ENCODE results near the gene FBXL17.

The FBXL17 gene

DNA sequence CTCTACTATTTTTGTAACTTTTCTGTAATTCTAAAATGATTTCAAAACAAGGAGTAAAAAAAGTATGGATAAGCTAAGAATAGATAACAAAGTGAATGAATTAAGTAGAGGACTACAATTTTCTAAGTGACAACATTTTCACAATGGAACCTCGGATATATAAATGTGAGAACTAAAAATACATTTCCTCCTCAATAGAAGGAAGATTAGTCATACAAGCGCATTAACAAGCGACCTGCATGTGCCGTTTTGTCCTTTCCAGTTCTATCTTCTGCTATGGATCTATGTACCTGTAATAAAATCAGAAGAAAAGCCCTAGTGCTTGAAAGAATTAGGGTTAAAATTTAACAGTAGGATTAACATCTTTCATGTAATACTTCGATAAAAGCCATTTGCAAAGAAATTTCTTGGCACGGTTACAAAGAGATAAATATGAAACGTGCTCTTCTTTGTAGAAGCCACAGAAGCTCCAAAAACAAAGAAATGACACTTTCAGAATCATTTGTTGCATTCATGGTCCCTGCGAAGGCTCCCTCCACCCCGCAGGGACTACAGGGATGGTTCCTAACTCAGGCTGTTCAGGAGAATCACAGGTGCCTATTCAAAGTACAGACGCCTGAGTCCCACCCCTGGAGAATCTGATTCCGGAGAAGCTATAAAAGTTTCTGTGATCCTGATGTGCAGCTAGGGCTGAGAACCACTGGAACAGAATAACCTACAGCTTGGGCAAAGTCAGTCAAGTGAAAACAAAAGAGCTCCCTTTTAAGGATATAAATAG is 494.5 kb downstream of the FBXL17 start:
- DNase-seq, result no peak

DNA sequence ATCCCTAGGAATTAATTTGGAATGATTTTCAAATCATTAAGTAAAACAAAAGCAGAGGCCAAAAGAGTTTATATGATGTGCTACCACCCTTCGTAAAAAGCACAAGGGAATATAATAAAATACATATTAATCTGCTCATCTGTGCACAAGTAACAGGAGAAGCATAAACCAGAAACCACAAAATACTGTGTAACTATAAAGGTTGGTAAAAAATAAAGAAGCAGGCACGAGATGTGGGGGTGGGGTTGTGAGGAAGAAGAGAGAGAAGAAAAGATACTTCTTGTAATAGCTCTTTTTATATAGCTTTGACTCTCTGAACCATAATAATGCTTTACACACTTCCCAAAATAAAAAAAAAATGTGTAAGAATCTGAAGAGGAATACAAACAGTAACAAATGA is 496.3 kb downstream of the FBXL17 start:
- no peak for DNase-seq

DNA sequence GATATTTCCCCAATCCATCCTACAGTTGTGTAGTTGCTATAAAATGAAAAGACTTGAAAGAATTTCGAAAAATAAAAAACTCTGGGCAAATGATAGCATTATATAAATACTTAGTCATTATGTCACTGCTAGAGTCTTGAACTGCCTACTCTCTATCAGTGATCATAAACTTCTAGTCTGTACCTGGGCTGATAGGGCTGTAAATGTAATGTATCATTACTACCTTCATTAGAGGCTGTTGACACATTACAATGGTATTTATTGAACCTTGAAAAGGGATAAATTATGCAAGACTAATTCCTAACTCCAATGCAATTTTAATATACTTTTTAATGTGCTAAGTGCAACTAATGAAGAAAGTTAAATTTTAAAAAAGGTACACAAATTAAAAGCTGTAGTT is 497.0 kb downstream of the FBXL17 start:
- no peak for DNase-seq

DNA sequence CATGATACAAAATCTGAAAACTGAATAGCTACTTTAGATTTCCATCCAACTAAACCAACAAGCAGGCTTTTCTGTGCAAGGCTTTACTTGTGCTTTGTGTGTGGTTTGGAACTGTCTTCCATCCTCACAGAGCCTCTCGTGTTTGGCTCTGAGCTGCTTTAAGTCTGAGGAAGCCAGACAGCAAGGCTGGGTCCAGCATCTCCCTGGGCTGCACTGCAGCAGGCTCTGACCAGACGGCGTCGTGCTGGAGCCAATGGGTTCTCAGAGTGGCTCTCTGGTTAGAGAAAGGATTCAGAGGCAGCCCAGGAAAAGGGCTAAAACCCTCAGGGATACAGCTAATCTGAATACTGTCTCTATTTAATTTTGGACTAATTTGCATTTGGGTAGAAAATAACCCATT is 503.2 kb downstream of the FBXL17 start:
- no peak for DNase-seq

DNA sequence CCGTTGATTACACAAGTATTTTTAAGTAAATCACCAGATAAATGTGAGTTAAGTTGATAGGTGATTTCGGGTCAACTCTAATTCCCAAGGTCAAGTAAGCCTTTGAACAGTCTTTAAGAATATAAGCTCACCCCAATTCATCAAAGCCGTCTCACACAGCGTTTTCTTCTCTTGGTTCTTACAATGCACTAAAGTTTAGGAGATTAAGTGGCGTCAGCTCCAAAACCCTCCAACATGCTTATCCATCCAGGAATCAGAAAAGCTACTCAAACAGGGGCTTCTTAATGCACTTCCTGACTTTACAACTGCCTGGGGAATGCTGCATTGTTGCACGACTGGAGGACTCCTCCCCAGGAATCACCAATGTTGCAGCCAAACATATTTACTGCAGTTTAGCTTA is 505.0 kb downstream of the FBXL17 start:
- DNase-seq, result no peak

DNA sequence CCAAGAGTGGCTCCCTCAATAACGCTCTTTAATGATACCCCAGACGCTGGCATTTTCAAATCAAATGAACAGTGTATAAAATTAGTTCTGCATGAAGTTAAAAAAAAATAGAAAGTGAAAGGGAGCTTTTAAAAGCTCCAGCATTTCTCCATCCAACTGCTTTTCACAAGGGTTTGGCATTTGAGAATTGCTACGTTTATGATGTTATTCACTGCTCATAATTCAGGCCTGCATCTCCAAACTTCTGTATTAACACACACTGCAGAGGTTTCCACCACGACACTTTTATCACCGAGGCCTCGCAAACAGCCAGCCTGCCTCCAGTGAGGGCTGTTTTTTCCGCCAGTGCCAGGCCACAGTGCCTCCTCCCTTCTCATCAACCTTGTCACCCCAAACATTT is 505.6 kb downstream of the FBXL17 start:
- DNase-seq, result no peak

DNA sequence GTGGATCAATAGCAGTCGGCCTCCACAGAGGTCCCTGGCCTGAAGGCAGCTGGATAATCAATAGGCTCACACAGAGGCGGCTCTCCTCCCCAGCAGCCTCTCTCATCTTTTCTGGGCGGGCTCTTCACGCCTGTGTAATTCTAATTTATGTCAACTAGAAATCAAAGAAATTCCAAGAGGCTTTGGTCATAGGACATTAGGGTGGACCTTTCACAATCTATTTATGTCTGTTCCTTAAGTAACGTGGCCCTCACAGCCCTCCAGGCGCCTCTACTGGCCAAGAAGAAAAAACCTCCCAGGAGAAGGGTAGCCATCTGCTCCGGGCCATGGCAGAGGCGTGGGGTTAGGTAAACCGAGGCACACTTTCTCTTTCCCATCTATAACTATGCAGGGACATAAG is 506.1 kb downstream of the FBXL17 start:
- DNase-seq, result no peak

DNA sequence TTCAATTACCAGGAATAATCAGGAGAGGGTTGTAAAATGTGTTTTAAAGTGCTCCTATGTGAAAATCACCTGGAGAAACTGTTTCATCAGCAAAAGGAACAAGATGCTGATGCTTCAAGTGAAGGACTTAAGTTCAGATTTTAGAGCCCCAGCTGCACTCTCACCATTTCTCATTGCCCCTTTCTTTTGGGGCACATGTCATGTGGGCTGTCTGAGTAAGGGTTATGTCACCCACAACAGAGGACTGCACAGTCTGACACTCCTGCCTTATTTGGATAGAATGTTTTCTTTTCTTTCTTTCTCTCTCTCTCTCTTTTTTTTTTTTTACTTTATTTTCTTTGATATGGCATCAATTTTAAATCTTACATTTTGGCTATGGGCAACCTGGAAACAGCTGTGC is 507.1 kb downstream of the FBXL17 start:
- DNase-seq, result no peak

DNA sequence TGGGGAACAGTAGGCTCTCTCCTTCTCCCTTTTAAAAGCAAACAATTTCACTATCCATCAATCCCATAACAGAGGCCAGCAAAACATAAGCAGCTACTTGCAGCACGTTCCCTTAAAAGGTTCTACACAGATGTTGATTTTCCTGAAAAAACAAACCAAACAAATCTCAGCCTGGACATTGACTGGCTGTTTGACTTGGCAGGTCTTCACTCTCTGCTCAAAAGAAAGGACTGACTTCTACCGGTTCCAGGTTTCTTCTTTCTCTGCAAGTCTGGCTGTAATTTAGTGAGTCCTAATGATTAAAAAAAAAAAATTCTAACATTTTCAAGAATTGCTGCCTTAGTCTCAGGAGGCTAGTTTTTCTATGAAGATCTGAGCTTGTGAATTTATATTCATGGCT is 508.0 kb downstream of the FBXL17 start:
- no peak for DNase-seq

DNA sequence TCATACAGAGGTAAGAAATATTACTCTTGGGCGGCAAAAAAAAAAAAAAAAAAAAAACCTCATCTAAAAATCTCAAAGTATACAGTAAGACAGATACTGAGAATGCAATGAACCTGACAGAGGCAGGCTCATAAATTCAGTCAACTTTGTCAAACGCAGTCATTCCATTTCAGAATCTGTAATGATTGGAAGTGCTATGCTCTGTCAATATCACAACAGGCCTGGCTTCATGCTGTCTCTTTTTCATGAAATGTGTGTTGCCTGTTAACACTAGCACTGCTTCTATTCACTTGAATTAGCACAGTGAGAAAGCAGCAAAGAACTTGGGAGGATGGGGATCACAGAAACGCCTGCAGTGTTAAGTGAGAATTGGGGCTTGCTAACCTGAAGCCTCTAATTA is 510.9 kb downstream of the FBXL17 start:
- no peak for DNase-seq

DNA sequence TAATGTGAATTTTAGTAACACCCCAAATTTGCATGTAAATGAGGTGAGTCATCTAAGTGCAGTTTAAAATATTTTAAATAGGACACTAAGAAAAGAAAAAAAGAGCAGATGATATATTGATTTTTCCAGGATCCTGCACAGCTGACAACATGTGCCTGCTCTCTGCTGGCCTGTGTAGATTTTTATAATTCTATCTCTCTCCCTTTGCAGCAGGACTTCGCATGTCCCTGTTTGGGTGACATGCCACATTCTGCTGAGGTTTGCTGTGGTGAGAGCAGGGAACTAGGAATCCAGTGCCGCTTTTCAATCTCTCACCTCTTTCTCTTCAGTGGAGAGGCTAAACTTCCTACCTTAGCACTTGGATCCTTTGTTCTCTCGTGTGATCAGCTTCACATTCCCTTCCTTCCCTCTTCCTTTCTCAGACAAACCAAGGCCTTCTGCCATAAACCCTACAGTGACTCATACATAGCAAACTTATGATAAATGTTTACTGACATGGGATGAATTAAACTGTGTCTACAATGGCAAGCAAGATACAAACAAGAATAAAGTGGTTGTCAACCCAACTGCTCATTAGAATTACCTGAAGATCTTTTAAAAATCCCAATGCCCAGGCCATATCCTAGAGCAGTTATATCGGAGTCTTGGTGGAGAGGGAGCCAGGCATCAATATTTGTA is 512.3 kb downstream of the FBXL17 start:
- no peak for DNase-seq

DNA sequence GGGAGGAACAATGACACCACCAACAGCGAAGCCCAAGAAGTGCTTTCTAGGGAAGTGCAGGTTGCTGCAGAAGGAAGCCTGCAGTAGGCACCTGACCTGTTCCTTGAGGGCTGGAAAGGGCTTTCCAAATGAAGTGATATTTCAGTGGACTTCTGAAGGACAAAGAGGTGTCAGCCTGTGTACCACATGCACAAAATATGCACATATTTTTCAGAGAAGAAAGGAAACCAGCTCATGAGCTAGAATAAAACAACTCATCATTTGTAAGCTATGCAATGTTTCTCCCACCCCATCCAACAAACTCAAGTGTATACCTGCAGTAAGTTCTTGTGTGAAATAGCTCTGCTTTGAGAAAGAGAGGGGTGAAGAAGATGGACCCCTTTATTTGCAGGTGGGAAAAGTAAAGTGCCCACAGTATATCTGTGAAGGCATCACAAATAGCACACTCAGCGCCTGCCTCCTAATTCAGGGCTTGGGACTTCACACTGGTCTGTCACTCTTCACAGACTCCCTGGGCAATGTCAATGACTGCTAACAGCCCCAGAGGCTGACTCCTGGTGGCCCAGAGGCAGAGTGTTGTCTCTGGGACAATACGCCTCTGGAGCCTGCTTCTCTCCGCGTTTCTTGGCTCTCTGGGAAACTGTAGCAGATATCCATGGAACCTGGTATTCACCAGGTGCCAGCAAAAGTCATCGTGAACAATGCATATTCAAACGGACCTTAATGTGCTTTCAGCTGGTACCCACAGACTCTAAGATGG is 513.1 kb downstream of the FBXL17 start:
- DNase-seq, result no peak

DNA sequence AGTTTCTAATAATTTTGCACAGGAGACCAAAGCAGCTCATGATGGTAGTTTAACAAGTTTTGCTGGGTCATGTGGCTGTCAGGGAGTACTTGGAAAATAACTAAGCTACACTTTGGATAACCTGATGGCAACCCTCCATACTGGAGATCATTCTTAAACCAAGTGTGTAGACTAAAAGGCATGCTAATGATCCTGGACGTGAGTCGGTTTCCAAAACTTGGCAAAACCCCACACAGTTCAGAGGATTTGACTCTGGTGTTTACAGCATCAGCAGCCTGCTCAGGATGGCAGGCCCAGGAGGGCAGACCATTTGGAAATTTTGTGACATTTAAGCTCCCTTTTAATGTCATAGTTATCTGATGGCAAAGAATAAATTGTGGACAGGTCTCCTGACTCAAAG is 514.6 kb downstream of the FBXL17 start:
- no peak for DNase-seq

DNA sequence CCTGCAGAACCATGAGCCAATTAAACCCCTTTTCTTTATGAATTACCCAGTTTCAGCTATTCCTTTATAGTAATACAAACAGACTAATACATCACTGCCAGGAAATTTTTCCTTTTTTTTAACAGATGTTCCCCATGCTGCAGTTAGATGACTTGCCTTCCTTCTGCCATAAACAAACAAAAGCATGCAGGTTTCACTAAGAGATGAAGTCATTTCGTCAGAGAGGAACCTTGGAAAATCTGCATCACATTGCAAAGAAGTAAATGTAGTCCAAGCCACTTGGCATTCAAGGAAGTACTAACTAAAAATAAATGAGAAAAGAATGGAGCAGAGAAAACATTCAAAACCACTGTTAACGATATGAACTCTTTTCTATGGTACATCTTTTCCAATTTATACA is 517.1 kb downstream of the FBXL17 start:
- DNase-seq, result no peak

DNA sequence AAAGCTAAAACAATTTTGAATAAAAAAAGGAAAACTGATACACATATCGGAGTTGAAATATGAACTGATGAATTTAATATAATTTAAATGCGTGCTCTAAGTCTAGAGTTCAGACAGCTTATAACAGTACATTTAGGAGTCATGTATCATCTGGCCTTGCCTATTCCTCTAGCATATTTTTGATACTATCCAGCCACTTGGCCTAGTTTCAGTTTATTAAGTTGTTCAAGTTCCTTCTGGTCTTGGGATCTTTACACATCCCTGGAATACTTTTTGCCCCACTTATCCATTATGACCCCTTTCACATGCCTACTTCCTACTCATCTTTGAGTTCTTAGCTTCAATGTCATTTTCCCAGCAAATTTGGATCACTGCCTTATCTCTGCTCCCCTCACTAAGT is 518.8 kb downstream of the FBXL17 start:
- DNase-seq, result no peak

DNA sequence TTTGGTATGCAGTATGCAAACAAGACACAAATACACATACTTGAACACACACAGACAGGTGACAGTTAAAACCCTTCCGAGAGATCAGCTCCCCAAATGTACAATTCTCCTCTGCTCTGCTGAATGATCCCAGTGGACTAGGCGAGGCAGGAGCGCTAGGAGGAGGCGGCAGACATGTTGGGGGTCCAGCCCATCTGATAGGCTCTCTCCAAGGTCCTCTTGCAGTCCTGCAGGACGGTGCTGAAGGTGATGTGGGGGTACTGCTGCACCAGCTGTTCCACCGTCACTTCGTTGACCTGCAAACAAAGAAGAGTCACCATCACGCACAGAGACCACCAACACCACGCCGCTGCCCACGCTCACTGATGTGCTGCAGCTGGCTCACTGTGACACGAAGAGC is 520.3 kb downstream of the FBXL17 start:
- DNase-seq, result no peak

DNA sequence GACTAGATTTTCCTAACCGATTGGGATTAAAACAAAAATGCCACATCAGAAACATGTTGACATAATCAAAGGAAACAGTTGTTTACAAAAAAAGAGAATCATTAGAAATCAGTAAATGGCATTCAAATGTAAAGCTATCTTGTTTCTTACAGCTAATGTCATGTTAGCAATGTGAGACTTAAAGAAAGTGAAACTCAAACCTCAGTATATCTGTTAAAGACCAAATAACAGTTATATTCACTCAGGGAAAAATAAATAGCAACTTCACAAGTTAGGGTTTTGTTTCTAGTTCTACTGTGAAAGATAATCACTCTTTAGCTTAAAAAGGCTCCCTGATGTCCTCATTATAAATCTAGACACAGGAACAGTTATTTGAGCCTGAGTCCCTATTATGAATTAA is 521.9 kb downstream of the FBXL17 start:
- no peak for DNase-seq

DNA sequence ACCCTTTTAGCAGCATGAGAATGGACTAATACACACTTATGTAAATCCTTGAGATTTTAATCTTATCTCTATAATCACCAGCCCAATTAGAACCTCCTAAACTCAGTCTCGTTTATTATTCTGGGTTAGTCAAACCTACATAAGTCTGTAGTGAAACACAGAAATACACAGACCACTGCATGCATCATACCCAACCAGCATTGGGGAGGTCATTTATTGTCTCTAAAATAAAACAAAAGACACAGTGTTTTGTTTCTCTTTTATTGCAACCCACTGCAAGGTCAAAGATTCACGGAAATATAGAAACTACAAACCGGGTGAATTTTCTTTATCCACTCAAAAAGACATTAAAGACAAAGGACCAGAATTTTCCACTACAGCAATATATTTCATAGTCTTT is 523.1 kb downstream of the FBXL17 start:
- no peak for DNase-seq

DNA sequence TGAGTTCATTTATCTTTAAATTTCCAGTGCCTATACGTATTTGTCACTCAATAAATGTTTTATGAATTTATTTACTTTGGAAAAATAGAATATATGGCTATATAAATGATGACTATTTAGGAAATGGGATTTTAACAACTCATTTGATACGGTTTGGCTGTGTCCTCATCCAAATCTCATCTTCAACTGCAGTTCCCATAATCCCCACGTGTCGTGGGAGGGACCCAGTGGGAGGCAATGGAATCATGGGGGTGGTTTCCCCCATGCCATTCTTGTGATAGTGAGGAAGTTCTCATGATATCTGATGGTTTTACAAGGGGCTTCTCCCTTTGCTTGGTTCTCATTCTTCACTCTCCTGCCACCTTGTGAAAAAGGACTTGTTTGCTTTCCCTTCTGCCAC is 523.6 kb downstream of the FBXL17 start:
- DNase-seq, result no peak

DNA sequence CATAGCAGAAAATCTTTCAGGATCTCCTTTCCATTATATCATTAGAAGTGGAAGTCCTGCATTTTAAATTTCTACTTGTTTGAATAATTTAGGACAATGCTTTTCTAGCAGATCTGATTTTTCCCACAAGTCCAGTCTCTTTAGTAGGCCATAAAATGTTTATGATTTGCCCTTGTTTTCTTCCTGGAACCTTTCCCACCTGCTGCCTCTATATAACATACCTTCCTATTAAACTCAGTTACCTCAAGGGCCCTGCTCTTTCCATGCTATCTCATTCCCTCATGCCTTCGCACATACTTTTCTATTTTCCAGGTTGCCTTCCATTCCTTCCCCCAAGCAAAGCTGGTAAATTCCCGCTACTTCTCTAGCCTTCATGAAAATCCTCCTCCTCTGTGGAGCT is 524.1 kb downstream of the FBXL17 start:
- no peak for DNase-seq

DNA sequence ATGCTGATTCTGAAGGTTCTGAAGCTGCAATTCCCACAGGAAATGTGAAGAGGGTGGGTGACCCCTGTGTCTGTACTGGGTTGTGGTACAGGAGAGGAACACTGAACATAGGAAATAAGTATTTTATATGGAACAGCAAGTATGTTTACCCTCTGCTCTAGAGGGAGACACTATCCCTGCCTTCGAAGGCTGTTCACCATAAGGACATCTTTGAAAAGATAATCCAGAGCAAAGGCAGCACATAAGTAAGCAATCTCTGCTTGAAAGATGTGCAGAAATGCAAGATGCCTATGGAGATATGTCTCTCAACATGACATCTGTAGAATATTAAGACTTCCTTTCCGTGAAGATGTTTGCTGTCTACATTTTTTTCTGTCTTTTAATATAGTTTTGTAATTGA is 526.7 kb downstream of the FBXL17 start:
- DNase-seq, result no peak

DNA sequence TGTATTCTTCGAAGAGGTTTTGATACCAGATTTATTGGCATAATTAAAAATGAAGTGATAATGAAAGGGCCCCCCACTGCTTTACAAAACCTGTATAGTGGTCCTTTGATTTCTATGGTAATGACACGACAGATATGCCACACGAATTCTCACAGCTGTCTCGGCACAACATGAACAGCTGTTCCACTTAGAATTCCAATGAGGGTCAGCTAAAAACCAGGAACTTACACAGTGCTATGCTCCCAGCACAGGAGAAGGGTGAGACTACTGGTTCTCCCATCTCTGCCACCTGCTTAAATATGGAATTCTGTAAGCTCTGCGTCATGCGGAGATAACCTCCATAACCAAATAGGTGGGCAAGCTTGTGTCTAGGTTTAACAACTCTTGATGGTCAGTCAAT is 528.2 kb downstream of the FBXL17 start:
- no peak for DNase-seq

DNA sequence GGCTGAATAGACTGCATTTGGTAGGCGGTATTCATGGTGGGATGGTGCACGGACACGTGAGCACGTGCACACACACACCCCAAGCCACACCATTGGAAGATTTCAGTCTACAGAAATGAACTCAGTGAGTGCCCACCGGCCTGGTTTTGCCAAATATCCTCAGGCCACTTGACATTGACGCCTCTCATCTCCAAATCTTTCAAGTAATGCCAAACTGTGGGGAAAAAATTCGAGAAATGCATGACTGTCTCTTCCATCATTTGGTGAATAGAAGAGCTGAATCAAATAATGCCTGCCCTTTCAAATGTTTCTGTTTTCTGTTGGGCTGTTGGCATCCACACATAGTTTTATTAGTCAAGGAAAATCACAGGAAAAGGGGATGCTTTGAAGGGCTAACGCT is 528.9 kb downstream of the FBXL17 start:
- DNase-seq, result no peak

DNA sequence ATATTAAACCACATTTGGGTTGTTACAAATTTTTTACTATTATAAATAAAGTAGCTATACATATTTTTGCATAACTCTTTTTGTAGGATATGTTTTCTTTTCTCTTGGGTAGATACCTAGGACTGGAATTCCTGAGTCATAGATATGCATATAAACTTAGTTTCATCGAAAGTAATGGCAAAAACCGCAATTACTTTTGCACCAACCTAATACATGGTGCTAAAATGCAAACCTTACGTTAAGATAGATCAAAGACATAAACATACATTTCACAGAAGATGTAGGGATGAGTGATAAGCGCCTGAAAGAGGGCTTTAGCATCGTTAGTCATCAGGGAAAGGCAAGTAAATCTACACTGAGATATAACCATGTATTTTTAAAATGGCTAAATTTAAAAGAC is 532.8 kb downstream of the FBXL17 start:
- DNase-seq, result no peak

All from NCI-H2171 (cell line).